MM.1S (cell line): Measurements from ENCODE around the gene LRRN2.

Experiments used
- CTCF ChIP-seq: fragments of 300-600 bp; sonication (generic); IDR thresholded peaks from 2 replicates; pipeline ENCODE4 v1.5.1; 2016; ENCODE audit warnings: antibody characterized with exemption, low read length, mixed read lengths
- EZH2 ChIP-seq: fragments of 300-600 bp; sonication (generic); optimal IDR thresholded peaks from 2 replicates; pipeline ENCODE3; 2017; ENCODE audit warnings: low read depth, mild to moderate bottlenecking, antibody characterized with exemption, low read length, mixed read lengths

GRCh38 chr1:204645666-204646065 lies 39.9 kb downstream of the LRRN2 start:
- no peak for TF ChIP-seq CTCF
- no peak for TF ChIP-seq EZH2
